ENCODE results near the gene CACNA1D.

DNA sequence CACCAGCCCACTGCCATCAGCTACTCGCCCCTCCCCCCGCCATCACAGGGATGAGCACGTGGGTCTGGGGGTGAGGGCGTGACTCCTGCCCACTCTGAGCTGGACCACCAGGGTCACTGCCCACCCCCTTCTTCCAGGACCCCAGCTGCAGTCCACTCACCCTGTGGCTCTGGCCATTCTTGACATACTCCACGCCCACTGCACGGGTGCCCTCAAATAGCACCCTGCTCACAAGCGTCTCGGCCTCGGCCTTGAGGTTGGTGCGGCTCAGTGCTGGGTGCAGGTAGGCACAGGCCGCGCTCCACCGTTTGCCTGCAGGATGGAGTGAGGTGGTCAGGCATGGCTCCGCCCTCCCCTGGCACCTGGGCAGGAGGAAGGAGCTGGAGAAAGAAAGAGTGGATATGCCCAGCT is 327.9 kb downstream of the CACNA1D start:
- TF ChIP-seq, protein P1, sequence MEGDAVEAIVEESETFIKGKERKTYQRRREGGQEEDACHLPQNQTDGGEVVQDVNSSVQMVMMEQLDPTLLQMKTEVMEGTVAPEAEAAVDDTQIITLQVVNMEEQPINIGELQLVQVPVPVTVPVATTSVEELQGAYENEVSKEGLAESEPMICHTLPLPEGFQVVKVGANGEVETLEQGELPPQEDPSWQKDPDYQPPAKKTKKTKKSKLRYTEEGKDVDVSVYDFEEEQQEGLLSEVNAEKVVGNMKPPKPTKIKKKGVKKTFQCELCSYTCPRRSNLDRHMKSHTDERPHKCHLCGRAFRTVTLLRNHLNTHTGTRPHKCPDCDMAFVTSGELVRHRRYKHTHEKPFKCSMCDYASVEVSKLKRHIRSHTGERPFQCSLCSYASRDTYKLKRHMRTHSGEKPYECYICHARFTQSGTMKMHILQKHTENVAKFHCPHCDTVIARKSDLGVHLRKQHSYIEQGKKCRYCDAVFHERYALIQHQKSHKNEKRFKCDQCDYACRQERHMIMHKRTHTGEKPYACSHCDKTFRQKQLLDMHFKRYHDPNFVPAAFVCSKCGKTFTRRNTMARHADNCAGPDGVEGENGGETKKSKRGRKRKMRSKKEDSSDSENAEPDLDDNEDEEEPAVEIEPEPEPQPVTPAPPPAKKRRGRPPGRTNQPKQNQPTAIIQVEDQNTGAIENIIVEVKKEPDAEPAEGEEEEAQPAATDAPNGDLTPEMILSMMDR (conservative IDR thresholded peaks at IDR 0.05), result no peak
- TF ChIP-seq ZFX (IDR thresholded peaks at IDR 0.05), result no peak

All from C4-2B (cell line).